NCI-H345 treated with DMSO at 0.1 percent for 48 hours (cell line): ENCODE measurements around the gene NISCH.

Source experiments
- DNase-seq: peaks from one replicate; lab custom pipeline; 2025; ENCODE audit not compliant: unreplicated experiment; lab: John Stamatoyannopoulos, UW

Gene NISCH

GRCh38 chr3:52455283-52456168, at the start of gene NISCH:
NISCH (plus strand) TSS chr3:52455604; CDS start chr3:52455642, 38 bp downstream.
- DNase-seq: peak; percentile 58

- no peak for DNase-seq
Measured at GRCh38 chr3:52406231-52406661, 49.2 kb upstream of the NISCH start.

- no peak for DNase-seq
Measured at GRCh38 chr3:52406791-52407510, 48.5 kb upstream of the NISCH start.

- no peak for DNase-seq
Measured at GRCh38 chr3:52407779-52408178, 47.6 kb upstream of the NISCH start.

- DNase-seq: no peak
Measured at GRCh38 chr3:52408466-52408865, 46.9 kb upstream of the NISCH start.

GRCh38 chr3:52415800-52416199, 39.6 kb upstream of the NISCH start:
- DNase-seq: no peak

- DNase-seq: no peak
Measured at GRCh38 chr3:52420388-52420787, 35.0 kb upstream of the NISCH start.

- no peak for DNase-seq
Measured at GRCh38 chr3:52422669-52423068, 32.7 kb upstream of the NISCH start.

- DNase-seq: no peak
Measured at GRCh38 chr3:52423173-52423572, 32.2 kb upstream of the NISCH start.

- peak; percentile 15 for DNase-seq
Measured at GRCh38 chr3:52428151-52429005, 27.0 kb upstream of the NISCH start.

- DNase-seq: no peak
Measured at GRCh38 chr3:52429031-52429430, 26.4 kb upstream of the NISCH start.

- no peak for DNase-seq
Measured at GRCh38 chr3:52429779-52430415, 25.5 kb upstream of the NISCH start.

- DNase-seq: no peak
Measured at GRCh38 chr3:52430416-52430810, 25.0 kb upstream of the NISCH start.

GRCh38 chr3:52431459-52432223, 23.8 kb upstream of the NISCH start:
- DNase-seq: no peak

GRCh38 chr3:52432225-52432624, 23.2 kb upstream of the NISCH start:
- DNase-seq: no peak

GRCh38 chr3:52432691-52433141, 22.7 kb upstream of the NISCH start:
- DNase-seq: no peak

- no peak for DNase-seq
Measured at GRCh38 chr3:52433328-52433995, 21.9 kb upstream of the NISCH start.

- DNase-seq: no peak
Measured at GRCh38 chr3:52433996-52434479, 21.4 kb upstream of the NISCH start.

GRCh38 chr3:52434491-52435115, 20.8 kb upstream of the NISCH start:
- DNase-seq: no peak
